ENCODE results near the gene EIF4E2.

EIF4E2 gene

DNA sequence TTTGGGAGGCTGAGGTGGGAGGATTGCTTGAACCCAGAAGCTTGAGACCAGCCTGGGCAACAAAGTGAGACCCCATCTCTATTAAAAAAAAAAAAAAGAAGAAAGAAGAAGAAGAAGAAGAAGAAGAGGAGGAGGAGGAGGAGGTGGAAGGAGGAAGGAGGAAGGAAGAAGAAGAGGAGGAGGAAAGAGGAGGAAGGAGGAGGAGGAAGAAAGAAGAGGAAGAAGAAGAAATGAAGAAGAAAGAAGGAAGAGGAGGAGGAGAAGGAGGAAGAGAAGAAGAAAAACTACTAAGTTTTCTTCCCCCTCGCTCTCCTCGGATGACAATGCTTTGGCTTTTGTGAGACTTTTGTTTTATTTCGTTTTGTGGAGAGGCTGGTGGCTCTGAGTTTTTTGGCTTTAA, 52.8 kb downstream of the EIF4E2 start:
- ATAC-seq = no peak

DNA sequence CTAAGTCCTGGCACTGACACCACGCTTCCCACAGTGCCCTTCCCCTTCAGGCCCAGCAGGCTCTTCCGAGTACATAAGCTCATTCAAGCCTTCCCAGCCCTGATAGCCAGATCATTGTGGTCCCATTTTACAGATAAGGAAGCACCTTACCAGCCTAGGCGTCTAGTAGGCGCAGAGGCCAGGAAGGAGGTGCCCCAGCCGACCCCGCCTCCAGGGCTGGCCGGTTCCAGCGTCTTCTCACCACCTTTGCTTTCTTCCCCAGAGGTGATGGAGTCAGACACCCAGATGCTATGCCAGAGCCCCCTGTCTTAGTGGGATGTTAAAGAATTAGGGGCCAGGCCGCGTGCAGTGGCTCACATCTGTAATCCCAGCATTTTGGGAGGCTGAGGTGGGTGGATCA, 54.0 kb downstream of the EIF4E2 start:
- no peak for ATAC-seq

DNA sequence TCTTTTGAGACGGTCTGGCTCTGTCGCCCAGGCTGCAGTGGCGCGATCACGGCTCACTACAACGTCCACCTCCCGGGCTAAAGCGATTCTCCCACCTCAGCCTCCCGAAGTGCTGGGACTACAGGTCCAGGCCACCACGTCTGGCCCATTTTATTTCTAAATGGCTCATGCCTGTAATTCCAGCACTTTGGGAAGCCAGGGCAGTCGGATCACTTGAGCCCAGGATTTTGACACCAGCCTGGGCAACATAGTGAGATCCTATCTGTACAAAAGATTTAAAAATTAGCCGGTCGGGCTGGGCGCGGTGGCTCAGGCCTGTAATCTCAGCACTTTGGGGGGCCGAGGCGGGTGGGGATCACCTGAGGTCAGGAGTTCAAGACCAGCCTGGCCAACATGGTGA, 56.5 kb downstream of the EIF4E2 start:
- ATAC-seq = no peak

DNA sequence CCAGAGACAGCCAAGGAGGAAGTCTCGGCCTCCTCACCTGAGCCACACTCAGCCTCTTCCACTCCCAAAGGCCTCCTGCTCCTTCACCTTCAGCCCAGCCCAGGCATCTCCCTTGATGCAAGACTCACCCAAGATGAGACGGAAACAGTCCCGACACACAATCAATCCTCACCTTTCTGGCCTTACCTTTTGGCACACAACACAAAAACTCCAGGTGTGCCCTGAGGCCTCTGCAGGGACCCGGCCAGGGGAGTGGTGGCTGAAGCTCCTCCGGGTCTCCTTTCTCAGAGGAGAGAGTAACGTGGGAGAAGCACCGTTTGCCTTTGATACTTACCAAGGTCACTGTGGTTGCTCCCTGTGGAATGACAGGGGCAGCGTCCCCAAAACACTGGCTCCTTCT, 59.1 kb downstream of the EIF4E2 start:
- no peak for ATAC-seq

DNA sequence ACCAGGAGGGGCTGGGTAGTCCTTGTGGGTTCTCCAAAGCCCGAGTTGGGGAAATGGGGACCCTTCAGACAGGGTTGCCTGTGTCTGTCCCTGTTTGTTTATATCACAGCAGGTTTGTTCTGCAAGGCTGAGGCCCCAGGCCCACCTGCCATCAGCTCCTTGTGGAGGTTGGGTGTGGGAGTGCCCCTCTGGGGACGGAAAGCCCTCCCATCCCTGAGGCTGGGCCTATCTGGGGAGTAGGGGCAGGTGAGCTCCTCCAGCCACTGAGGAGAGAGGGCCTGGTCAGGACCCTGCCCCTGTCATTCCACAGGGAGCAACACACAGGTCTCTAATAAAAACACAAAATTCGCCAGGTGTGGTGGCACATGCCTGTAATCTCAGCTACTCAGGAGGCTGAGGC, 59.6 kb downstream of the EIF4E2 start:
- ATAC-seq = no peak

DNA sequence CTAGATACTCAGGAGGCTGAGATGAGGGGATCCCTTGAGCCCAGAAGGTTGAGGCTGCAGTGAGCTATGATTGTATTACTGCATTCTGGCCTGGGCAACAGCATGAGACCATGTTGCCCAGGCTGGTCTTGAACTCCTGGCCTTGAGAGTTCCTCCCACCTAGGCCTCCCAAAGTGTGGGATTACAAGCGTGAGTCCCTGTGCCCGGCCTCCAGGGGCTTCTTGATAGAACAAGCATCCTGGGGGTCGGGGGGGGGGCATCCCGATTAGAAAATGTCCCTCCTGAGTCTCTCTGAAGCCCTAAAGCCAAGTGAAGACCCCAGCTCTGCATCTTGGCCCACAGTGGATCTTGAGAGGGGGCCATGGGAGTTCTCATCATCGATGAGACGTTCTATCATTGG, 60.6 kb downstream of the EIF4E2 start:
- no peak for ATAC-seq

DNA sequence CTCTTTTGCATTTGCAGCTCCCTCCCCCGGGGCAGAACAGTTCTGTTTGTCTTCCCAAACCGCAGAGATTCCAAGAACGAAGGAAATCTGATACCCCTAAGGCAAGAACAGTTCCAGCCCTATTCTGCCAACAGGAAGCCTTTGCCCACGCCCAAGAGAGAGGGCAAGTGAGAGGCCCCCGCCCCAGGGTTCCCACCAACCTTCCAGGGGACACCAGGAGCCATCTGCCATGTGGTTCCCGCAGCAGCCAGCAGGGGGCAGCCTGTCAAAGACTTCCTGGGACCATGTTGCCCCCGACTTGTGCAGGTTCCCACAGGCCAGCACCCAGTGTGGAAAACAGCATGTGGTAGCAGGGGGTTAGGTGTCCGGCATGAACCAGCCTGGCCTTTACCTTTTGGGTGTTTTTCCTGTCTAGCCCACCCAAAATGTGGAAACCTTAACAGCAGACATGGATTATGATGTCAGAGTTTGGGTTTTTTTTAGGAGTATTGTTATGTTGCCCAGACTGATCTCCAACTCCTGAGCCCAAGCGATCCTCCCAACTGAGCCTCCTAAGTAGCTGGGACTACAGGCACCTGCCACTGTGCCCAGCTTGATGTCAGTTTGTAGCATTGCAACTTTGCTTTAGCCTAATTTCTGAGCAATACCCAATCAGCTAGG, 61.2 kb downstream of the EIF4E2 start:
- ATAC-seq = peak; percentile 38 to 60

DNA sequence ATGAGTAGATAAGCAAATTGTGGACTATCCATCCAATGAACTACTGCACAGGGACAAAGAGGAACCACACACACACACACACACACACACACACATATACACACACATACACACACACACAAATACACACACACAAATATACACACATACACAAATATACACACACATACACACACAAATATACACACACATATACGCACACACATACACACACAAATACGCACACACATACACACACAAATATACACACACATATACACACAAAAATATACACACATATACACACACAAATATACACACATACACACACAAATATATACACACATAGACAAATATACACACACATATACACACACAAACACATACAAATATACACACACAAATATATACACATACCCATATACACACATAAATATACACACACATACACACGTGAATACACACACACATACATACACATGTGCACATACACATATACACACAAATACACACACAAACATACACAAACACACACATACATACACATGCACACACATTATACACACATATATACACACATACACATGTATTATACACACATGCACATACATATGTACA, 63.1 kb downstream of the EIF4E2 start:
- ATAC-seq = no peak

DNA sequence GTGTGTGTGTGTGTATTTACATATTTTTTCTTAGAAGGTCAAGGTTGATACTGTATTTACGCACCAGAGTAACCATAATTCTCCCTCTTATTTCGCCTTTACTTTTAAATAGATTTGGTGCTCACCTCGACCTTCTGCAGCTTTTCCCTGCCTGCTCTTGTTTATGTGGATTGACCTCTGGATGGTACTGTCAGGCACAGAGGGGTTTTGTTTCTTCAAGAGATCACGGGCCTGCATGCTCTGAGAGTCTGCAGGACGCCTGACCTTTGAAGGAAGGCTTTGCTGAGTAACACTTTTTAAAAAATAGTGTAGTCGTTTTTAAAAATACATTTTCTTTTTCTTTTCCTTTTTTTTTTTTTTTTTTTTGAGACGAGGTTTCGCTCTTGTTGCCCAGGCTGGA, 64.8 kb downstream of the EIF4E2 start:
- no peak for ATAC-seq

Data from activated CD4-positive, CD25-positive, alpha-beta regulatory T cell treated with anti-CD3 and anti-CD28 coated beads, Interleukin-2, amount 50 U/mL, for 24 hours (primary cell).